ENCODE results near the gene LILRB1. TPM values are rescaled to one million over a fixed set of nuclear protein-coding genes. Genes with fewer than 3 reads are reported as not detected.

LILRB1 gene
- total and polyA plus RNA-seq, 2 donors (not counting 3 experiments of a cell fraction or from before 2014, with no cell fraction given) = not detected

DNA sequence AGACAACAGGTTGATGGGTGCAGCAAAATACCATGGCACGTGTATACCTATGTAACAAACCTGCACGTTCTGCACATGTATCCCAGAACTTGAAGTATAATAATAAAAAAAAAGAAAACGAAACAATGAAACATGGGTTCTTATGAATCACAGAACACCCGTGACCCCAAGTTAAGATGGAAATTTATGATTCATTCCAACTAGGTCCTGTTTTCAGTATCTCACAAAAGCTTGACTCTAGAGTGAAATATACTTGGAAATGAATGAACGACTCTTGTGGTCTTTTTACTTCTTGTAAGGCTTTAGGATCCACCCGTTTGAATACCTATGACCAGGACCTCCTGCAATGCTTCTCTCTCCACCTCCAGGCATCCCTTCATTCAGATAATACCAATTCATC lies 29.0 kb downstream of the LILRB1 start:
- no peaks in the 10 kb centered on the region for H3K36me3 ChIP-seq (ENCODE audit: control insufficient read depth in 2 of 2, extremely low read depth in 1 of 2, insufficient read depth in 2 of 2, low read length in 2 of 2)
- ChIA-PET POLR2A (no interaction called here), CTCF (no interaction called here)
- no peak for DNase-seq (ENCODE audit: low read depth, low spot score)
- dilution Hi-C loops (cut with MboI; ENCODE audit: extremely low pct_ligation_motif_present, low sequenced_read_pairs) = no loop called here
- no peak for FAIRE-seq
- BruUV-seq (replicated peaks) = no TSS peak
- no peak overlapping the region for H2AFZ ChIP-seq (ENCODE audit: low read depth, low read length)
- intact Hi-C loops (cut with micrococcal nuclease) = no loop called here
- H3K9me1 ChIP-seq (replicated peaks; ENCODE audit: control insufficient read depth, extremely low read depth, insufficient read depth, low read length) = no peaks in the 10 kb centered on the region
- no peaks in the 10 kb centered on the region for H3K4me1 ChIP-seq (ENCODE audit: control insufficient read depth, extremely low read depth, insufficient read depth, low read length)
- no peak for TF ChIP-seq EZH2 (IDR thresholded peaks at IDR 0.05; ENCODE audit: borderline replicate concordance, low read depth, low read length, severe bottlenecking)
- TF ChIP-seq FOS (IDR thresholded peaks at IDR 0.05; ENCODE audit: borderline replicate concordance, insufficient read depth, low read length) = no peak
- TF ChIP-seq, protein P1, sequence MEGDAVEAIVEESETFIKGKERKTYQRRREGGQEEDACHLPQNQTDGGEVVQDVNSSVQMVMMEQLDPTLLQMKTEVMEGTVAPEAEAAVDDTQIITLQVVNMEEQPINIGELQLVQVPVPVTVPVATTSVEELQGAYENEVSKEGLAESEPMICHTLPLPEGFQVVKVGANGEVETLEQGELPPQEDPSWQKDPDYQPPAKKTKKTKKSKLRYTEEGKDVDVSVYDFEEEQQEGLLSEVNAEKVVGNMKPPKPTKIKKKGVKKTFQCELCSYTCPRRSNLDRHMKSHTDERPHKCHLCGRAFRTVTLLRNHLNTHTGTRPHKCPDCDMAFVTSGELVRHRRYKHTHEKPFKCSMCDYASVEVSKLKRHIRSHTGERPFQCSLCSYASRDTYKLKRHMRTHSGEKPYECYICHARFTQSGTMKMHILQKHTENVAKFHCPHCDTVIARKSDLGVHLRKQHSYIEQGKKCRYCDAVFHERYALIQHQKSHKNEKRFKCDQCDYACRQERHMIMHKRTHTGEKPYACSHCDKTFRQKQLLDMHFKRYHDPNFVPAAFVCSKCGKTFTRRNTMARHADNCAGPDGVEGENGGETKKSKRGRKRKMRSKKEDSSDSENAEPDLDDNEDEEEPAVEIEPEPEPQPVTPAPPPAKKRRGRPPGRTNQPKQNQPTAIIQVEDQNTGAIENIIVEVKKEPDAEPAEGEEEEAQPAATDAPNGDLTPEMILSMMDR (IDR thresholded peaks at IDR 0.05; ENCODE audit: extremely low read depth in 1 of 2, insufficient read depth in 1 of 2, low read depth in 1 of 2, low read length in 2 of 2) = no peak
- no peak for TF ChIP-seq POLR2AphosphoS5 (IDR thresholded peaks at IDR 0.05; ENCODE audit: insufficient read depth, low read depth, low read length)
- TF ChIP-seq POLR2A (IDR thresholded peaks at IDR 0.05; ENCODE audit: low read depth, low read length) = no peak
- TF ChIP-seq, protein P2, sequence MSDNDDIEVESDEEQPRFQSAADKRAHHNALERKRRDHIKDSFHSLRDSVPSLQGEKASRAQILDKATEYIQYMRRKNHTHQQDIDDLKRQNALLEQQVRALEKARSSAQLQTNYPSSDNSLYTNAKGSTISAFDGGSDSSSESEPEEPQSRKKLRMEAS (IDR thresholded peaks at IDR 0.05; ENCODE audit: insufficient read depth, insufficient read length) = no peak
- no peak for TF ChIP-seq MYC (IDR thresholded peaks at IDR 0.05; ENCODE audit: low read depth, low read length)
- TF ChIP-seq GATA2 (IDR thresholded peaks at IDR 0.05; ENCODE audit: insufficient read depth, insufficient read length, low read depth, low read length) = no peak
- TF ChIP-seq JUN (IDR thresholded peaks at IDR 0.05; ENCODE audit: borderline replicate concordance, insufficient read depth, insufficient read length, low read depth) = no peak
- no peaks in the 10 kb centered on the region for H3K9me3 ChIP-seq (replicated peaks; ENCODE audit: control insufficient read depth, insufficient read depth, low read length)
- H3K27me3 ChIP-seq (ENCODE audit: control insufficient read depth in 2 of 2, insufficient read depth in 2 of 2, low read length in 2 of 2) = no peaks in the 10 kb centered on the region
- no peak overlapping the region for H3K9ac ChIP-seq (replicated peaks; ENCODE audit: extremely low read depth, insufficient read depth, low read length)
- H3K4me2 ChIP-seq (ENCODE audit: insufficient read depth, low read length) = no peak overlapping the region
- H3K4me3 ChIP-seq (replicated peaks in 1 of 3; ENCODE audit: insufficient read depth in 1 of 3, low read depth in 1 of 3, low read length in 3 of 3) = no peak overlapping the region
- no peak overlapping the region for H3K27ac ChIP-seq (ENCODE audit: insufficient read depth, low read depth, low read length)
- H3K79me2 ChIP-seq (ENCODE audit: control insufficient read depth, insufficient read depth, low read length) = no peaks in the 10 kb centered on the region
- H4K20me1 ChIP-seq (replicated peaks; ENCODE audit: control insufficient read depth, extremely low read depth, insufficient read depth, low read length) = no peaks in the 10 kb centered on the region
